LoVo (cell line): ENCODE measurements around the gene MIXL1.
"Not testable (repeated sequence)": the region's sequence is repeated elsewhere in the genome, so short reads cannot be mapped to it uniquely, and the experiment has no call there.

ENCODE experiments used
- DNase-seq: peaks from one replicate; pipeline ENCODE4 v3.0.0-alpha.2; 2016; ENCODE audit warnings: low spot score

The MIXL1 gene

GRCh38 chr1:226215239-226215638, 8.2 kb upstream of the MIXL1 start:
- DNase-seq, result no peak

- DNase-seq, result no peak
Observed at GRCh38 chr1:226216056-226216455, 7.4 kb upstream of the MIXL1 start.

GRCh38 chr1:226217273-226217672, 6.2 kb upstream of the MIXL1 start:
- DNase-seq, result no peak

GRCh38 chr1:226220473-226221189, 2.8 kb upstream of the MIXL1 start:
- DNase-seq, result no peak

- DNase-seq, result no peak
Observed at GRCh38 chr1:226222686-226223085, 778 bp upstream of the MIXL1 start.

GRCh38 chr1:226223786-226224244, 351 bp downstream of the MIXL1 start:
- DNase-seq, result peak; percentile 13

- no peak for DNase-seq
Observed at GRCh38 chr1:226226601-226227000, 3.1 kb downstream of the MIXL1 start.

GRCh38 chr1:226233293-226233692, 9.8 kb downstream of the MIXL1 start:
- DNase-seq, result no peak

- DNase-seq, result no peak
Observed at GRCh38 chr1:226233806-226234205, 10.3 kb downstream of the MIXL1 start.

GRCh38 chr1:226236826-226237225, 13.4 kb downstream of the MIXL1 start:
- no peak for DNase-seq

- no peak for DNase-seq
Observed at GRCh38 chr1:226239421-226239820, 16.0 kb downstream of the MIXL1 start.

GRCh38 chr1:226248091-226248490, 24.6 kb downstream of the MIXL1 start:
- no peak for DNase-seq

GRCh38 chr1:226248796-226249195, 25.3 kb downstream of the MIXL1 start:
- no peak for DNase-seq

- DNase-seq, result no peak
Observed at GRCh38 chr1:226250511-226250910, 27.0 kb downstream of the MIXL1 start.

GRCh38 chr1:226252841-226253240, 29.4 kb downstream of the MIXL1 start:
- DNase-seq, result not testable (repeated sequence)

- DNase-seq, result no peak
Observed at GRCh38 chr1:226253933-226254332, 30.5 kb downstream of the MIXL1 start.

GRCh38 chr1:226255380-226255779, 31.9 kb downstream of the MIXL1 start:
- DNase-seq, result no peak

GRCh38 chr1:226261818-226262217, 38.4 kb downstream of the MIXL1 start:
- DNase-seq, result no peak

- DNase-seq, result no peak
Observed at GRCh38 chr1:226268421-226269124, 45.1 kb downstream of the MIXL1 start.

GRCh38 chr1:226272233-226272902, 48.9 kb downstream of the MIXL1 start:
- not testable (repeated sequence) for DNase-seq

- DNase-seq, result no peak
Observed at GRCh38 chr1:226274138-226274537, 50.7 kb downstream of the MIXL1 start.

GRCh38 chr1:226276077-226276682, 52.7 kb downstream of the MIXL1 start:
- no peak for DNase-seq
